ENCODE results near the gene CYBRD1. TPM values are rescaled to one million over a fixed set of nuclear protein-coding genes. Genes with fewer than 3 reads are reported as not detected.
"Not testable (repeated sequence)": the region's sequence is repeated elsewhere in the genome, so short reads cannot be mapped to it uniquely, and the experiment has no call there.

Gene CYBRD1
- total and polyA plus RNA-seq, 9 donors, result 147 to 248 (median 191) TPM

GRCh38 chr2:171530378-171530777 lies 8.1 kb downstream of the CYBRD1 start:
- Histone ChIP-seq H3K27me3 (no peaks in the 10 kb centered on the region), H3K27ac (peak overlapping the region in 1 of 2 donors; percentile 24), H3K4me3 (no peak overlapping the region), H3K36me3 (no peaks in the 10 kb centered on the region), H3K9me3 (no peaks in the 10 kb centered on the region), H3K4me1 (ENCODE audit: insufficient read depth) (peaks cover 12% of the 10 kb centered on the region)
- intact Hi-C loops (cut with DNase I), result no loop called here
- no peak for DNase-seq
- 41 to 56% (median 41%) methylated on average over 4 of the region's 4 CpGs for WGBS, 3 donors
- TF ChIP-seq EP300 (IDR thresholded peaks at IDR 0.05) (no peak), POLR2A (IDR thresholded peaks at IDR 0.05) (no peak), CTCF (IDR thresholded peaks at IDR 0.05) (no peak)

GRCh38 chr2:171530859-171531258 lies 8.6 kb downstream of the CYBRD1 start:
- 34 to 77% (median 57%) methylated on average over 1 of the region's 1 CpG for WGBS, 3 donors
- H3K4me1 ChIP-seq (ENCODE audit: insufficient read depth), result peaks cover 12% of the 10 kb centered on the region

GRCh38 chr2:171531291-171531690 lies 9.0 kb downstream of the CYBRD1 start:
- no peak overlapping the region for H3K4me3 ChIP-seq
- no peaks in the 10 kb centered on the region for H3K9me3 ChIP-seq
- no peaks in the 10 kb centered on the region for H3K36me3 ChIP-seq
- H3K4me1 ChIP-seq (ENCODE audit: insufficient read depth), result peaks cover 15% of the 10 kb centered on the region
- peak overlapping the region in 1 of 2 donors; percentile 24 for H3K27ac ChIP-seq
- H3K27me3 ChIP-seq, result no peaks in the 10 kb centered on the region
- peak; percentile 41 to 65 (median 60) for DNase-seq
- TF ChIP-seq CTCF (IDR thresholded peaks at IDR 0.05), result no peak
- TF ChIP-seq POLR2A (IDR thresholded peaks at IDR 0.05), result no peak
- no peak for TF ChIP-seq EP300 (IDR thresholded peaks at IDR 0.05)
- WGBS, 3 donors, result 3 to 7% (median 6%) methylated on average over 7 of the region's 7 CpGs
- intact Hi-C loops (cut with DNase I), result no loop called here

More at GRCh38 chr2:171530859-171531258, 8.6 kb downstream of the CYBRD1 start:
- DNase-seq; H3K36me3 ChIP-seq; H3K4me3 ChIP-seq; H3K9me3 ChIP-seq; intact Hi-C loops (cut with DNase I); H3K27me3 ChIP-seq: not testable (repeated sequence)
- H3K27ac ChIP-seq, result peak overlapping the region in 1 of 2 donors; percentile 24

DNA sequence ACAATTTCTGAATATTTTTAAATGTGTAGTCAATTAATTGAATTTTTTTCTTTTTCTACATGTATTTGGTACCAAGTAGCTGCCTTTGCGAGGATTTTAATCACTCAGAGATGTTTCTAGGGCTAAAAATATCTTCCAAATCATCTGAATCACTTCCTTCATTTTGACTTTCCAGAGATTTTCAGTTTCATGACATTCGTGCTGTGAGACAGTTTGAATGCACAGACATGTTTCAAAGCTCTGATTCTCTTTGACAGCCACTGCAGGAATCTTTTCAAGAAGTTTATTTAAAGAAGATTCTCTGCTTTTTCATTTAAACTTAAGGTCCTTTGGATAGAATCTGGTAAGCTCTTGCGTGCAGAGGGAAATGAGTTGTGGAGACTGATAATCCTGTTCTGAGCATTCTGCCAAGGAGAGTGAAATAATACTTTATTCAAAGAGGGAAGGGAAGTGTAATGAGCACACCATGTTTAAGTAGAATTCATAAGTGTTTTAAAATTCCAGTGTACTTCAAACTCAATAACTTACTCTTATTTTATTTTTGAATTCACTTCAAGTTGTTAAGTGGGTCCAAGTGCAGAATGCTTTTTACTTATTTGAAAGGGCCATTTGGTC lies 9.7 kb downstream of the CYBRD1 start:
- no peak for TF ChIP-seq CTCF (IDR thresholded peaks at IDR 0.05)
- TF ChIP-seq POLR2A (IDR thresholded peaks at IDR 0.05), result no peak
- TF ChIP-seq EP300 (IDR thresholded peaks at IDR 0.05), result no peak
- H3K27me3 ChIP-seq, result no peaks in the 10 kb centered on the region
- H3K4me1 ChIP-seq (ENCODE audit: insufficient read depth), result peaks cover 16% of the 10 kb centered on the region
- peak overlapping the region in 1 of 2 donors; percentile 24 for H3K27ac ChIP-seq
- no peak overlapping the region for H3K4me3 ChIP-seq
- no peak for DNase-seq
- no peaks in the 10 kb centered on the region for H3K36me3 ChIP-seq
- intact Hi-C loops (cut with DNase I), result no loop called here
- WGBS, 3 donors, result 51 to 57% (median 56%) methylated on average over 3 of the region's 3 CpGs
- H3K9me3 ChIP-seq, result no peaks in the 10 kb centered on the region

GRCh38 chr2:171533331-171533730 lies 11.1 kb downstream of the CYBRD1 start:
- TF ChIP-seq CTCF (IDR thresholded peaks at IDR 0.05), result no peak
- no peak for TF ChIP-seq EP300 (IDR thresholded peaks at IDR 0.05)
- TF ChIP-seq POLR2A (IDR thresholded peaks at IDR 0.05), result no peak
- H3K27me3 ChIP-seq, result no peaks in the 10 kb centered on the region
- no peak overlapping the region for H3K4me3 ChIP-seq
- 95 to 98% (median 96%) methylated on average over 1 of the region's 1 CpG for WGBS, 3 donors
- no peaks in the 10 kb centered on the region for H3K9me3 ChIP-seq
- intact Hi-C loops (cut with DNase I), result no loop called here
- DNase-seq, result no peak
- H3K36me3 ChIP-seq, result no peaks in the 10 kb centered on the region
- peaks cover 16% of the 10 kb centered on the region for H3K4me1 ChIP-seq (ENCODE audit: insufficient read depth)
- H3K27ac ChIP-seq, result no peak overlapping the region

DNA sequence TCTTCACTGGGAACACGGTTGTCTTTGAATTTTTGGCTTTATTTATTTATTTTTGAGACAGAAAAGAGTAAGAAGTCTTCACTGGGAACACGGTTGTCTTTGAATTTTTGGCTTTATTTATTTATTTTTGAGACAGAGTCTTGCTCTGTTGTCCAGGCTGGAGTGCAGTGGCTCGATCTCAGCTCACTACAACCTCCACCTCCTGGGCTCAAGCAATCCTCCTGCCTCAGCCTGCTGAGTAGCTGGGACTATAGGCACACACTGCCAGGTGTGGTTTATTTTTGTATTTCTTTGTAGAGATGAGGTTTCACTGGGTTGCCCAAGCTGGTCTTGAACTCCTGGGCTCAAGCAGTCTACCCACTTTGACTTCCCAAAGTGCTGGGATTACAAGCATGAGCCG lies 13.3 kb downstream of the CYBRD1 start:
- H3K4me3 ChIP-seq; intact Hi-C loops (cut with DNase I); DNase-seq: not testable (repeated sequence)

More for the DNA sequence above, 13.3 kb downstream of the CYBRD1 start:
- H3K9me3 ChIP-seq, H3K36me3 ChIP-seq, H3K27me3 ChIP-seq, H3K27ac ChIP-seq: not testable (repeated sequence)
- peaks cover 10% of the 10 kb centered on the region for H3K4me1 ChIP-seq (ENCODE audit: insufficient read depth)
- 89 to 92% (median 91%) methylated on average over 4 of the region's 4 CpGs for WGBS, 3 donors

All from ovary (tissue), 9 donors.